NCI-H1436 treated with DMSO at 0.1 percent for 48 hours (cell line): ENCODE measurements around the gene YTHDF2.

ENCODE experiments used
- DNase-seq: peaks from one replicate; lab custom pipeline; 2025; lab: John Stamatoyannopoulos, UW

YTHDF2 gene

GRCh38 chr1:28801461-28801860 lies 64.7 kb downstream of the YTHDF2 start:
- no peak for DNase-seq

DNA sequence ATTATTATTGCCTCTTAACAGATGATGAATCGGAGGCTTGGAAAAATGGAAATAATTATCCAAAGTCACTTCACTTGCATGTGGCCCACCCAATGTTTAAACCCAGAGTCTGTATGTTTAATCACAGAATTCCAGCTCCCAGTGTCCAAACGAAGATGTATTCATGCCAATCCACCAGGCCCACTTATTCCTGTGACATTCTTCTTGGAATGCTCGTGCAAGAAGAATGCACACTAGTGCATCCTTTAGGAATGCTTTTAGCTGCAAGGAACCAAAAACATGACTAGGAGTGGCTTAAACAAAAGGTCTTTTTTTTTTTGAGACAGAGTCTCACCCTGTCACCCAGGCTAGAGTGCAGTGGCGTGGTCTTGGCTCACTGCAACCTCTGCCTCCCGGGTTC lies 66.3 kb downstream of the YTHDF2 start:
- DNase-seq = no peak

DNA sequence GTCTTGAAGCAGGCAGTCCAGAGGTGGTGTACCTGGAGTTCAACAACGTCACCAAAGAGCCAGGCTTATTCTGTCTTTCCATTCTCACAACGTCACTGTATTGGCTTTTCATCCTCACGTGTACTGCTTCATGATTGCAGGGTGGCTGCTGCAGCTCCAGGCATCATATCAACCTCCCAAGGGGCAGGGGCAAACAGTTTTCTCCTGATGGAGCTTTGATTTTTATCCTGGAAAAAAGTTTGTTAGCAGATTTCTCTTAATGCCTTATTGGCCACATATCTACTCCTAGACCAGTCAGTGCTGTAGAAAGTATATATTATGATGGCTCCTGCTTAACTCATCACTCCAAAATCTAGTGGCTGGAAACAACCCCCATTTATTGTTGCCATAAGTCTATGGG lies 66.9 kb downstream of the YTHDF2 start:
- DNase-seq = no peak

DNA sequence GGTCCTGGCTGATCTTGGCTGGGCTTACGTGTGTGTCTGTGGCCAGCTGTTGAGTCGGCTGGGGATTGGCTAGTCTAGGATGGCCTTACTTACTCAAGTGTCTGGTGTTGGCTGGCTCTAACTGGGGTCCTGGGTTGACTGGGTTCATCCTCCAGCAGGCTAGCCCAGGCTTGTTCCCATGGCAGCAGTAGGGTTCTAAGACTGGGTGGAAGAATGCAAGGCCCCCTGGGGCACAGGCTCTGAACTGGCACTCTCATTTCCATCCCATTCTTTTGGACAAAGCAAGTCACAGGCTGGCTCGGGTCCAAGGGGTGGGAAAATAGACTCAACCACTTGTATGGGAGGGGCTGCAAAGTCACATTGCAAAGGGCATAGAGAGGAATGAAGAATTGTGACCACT lies 67.3 kb downstream of the YTHDF2 start:
- DNase-seq = no peak

- DNase-seq = no peak
Measured at GRCh38 chr1:28807046-28807445, 70.3 kb downstream of the YTHDF2 start.

DNA sequence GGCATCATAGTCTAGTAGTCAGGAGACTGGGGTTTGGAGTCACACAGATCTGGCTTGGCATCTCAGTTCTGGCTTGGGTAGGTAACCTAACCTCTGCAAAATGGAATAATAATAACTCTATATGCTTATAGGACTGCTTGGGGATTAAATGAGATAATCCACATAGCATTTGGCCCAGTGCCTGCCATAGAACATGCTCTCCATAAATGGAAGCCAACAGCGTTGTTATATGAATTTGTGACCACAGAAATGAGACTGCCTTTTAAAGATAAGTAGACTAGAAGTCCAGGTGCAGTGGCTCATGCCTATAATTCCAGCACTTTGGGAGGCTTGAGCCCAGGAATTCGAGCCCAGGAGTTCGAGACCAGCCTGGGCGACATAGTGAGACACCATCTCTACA lies 71.2 kb downstream of the YTHDF2 start:
- no peak for DNase-seq

DNA sequence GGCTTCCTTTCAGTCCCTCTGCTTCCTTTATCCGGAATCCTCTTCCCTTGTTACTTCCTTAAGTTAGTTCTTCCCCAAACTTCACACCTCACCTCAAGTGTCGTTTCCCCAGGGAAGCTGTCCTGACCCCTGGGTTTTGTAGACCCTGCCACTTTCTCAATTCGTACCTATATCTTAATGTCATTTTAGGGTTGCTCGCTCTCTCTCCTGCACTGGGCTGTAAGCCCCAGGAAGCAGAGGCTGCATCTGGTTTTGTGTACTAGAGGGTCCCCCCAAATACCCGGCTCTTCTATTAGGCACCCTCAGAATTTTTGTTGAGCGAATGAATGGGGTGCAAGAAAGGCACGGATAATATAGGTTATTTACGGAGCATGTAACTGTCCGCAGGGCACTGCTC lies 74.6 kb downstream of the YTHDF2 start:
- no peak for DNase-seq

GRCh38 chr1:28811766-28812668 lies 75.3 kb downstream of the YTHDF2 start, which contains the start of gene OPRD1:
Gene OPRD1, plus strand, starts transcription at chr1:28812170. Its CDS starts 214 bp downstream, at chr1:28812384.
- no peak for DNase-seq

GRCh38 chr1:28812669-28813468 lies 76.1 kb downstream of the YTHDF2 start:
- no peak for DNase-seq

- DNase-seq = no peak
Measured at GRCh38 chr1:28813931-28814465, 77.3 kb downstream of the YTHDF2 start.

DNA sequence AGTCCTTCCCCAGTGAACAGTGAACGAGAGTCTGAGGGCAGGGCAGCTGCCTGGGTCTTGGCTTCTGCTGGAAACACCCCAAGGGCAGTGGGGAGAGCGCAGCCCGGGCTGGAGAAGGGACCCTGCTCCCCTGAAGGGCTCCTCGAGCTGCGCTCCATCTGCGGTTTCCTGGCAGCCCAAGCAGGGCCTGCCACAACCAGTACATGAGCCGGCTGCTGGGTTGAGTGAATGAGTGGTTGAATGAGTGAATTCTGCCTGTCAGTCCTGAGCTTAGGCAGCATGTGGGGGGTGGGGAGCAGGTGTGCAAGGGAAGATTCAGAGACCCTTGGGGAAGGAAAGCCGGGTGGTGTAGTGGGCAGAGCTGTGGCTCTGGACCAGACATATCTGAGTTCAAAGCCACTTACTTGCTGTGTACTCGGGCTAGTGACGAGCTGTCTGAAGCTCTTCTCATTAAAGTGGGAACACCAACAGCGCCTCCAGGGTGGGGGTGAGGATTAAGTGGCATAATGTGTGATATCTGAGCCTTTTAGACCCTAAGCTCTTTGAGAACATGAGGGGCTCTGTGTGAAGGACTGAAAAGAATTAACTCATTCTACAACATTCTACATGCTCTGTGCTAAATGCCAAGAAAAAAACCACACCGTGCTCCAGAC lies 78.9 kb downstream of the YTHDF2 start:
- no peak for DNase-seq

DNA sequence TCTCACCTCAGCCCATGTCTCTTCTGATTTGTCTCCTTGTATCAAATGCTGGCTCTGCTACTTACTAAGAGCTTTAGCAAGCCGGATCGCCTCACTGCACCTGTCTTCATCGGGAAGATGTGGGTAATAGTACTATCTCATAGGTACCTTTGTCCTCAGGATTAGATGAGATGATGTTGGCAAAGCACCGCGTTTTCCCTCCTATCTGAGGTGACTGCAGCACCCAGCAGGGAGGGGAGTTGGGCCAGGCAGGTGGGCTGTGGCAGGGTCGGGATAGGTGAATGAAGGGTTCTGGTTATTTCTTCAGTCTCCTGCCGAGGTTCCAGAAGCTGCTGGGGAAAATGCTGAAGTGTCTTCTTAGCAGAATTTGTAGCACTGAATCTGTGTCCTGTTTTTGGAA lies 80.4 kb downstream of the YTHDF2 start:
- no peak for DNase-seq

DNA sequence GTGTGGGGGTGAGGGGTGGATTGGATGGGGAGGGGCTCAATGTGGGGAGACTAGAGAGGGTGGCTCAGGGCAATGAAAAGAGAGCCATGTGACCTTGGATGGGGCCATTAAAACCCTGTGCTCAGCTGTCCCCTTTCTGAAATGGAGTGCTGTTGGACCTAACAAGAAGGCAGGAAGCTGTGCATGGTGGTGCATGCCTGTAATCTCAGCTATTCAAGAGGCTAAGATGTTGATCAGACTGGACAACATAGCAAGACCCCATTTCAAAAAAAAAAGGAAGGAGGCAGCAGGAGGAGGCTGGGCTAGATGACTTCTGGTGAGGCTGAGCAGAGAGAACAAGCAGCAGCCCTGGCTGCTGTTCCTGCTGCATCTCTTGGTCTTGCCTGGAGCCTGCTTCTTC lies 82.3 kb downstream of the YTHDF2 start:
- DNase-seq = no peak
